GM19328 (cell line): ENCODE data around the gene GLIPR2.
"Not testable (repeated sequence)": the region's sequence is repeated elsewhere in the genome, so short reads cannot be mapped to it uniquely, and the experiment has no call there.

ENCODE experiments used
- ATAC-seq: cut with Tn5 transposase; IDR thresholded peaks from one replicate; pipeline ENCODE4 v1.9.1; 2021; ENCODE audit warnings: mild to moderate bottlenecking, moderate library complexity; ENCODE audit not compliant: unreplicated experiment

GLIPR2 gene

DNA sequence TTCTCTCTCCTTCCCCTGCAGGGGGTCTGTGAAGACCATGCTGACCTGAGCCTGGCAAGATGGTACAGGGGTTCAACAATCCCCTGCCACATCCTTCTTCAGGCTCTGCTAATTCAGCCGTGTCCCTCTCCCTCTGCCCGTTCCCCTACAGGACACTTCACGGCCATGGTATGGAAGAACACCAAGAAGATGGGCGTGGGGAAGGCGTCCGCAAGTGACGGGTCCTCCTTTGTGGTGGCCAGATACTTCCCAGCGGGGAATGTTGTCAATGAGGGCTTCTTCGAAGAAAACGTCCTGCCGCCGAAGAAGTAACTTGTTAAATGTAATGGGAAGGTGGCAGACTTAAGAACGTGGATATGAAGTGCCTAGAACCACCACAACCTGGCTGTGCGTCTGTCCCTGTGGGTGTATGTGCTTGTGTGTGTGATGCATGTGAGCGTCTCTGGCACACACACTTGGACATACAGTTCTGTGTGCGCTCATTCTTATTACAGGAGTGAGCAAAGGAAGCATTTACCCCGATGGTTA, 25.7 kb downstream of the GLIPR2 start:
- no peak for ATAC-seq

GRCh38 chr9:36163049-36163785, 26.7 kb downstream of the GLIPR2 start:
- no peak for ATAC-seq

DNA sequence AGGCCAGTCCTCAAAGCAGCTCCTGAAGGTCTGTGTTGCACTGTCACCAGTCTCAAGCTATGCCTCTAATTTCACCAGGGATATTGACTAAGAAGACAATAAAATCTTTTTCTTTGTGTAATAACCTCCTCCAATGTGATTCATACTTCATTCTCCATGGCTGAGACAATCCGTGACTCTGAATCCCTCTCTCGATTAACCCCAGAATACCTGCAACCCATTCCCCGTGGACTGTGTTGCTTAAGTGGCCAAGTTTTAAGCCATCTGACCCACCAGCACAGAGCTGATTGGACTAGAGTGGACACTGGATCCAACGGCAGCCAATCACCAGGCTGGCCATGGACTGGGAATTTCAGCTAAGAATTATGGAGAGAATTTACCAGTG, 27.2 kb downstream of the GLIPR2 start:
- no peak for ATAC-seq

DNA sequence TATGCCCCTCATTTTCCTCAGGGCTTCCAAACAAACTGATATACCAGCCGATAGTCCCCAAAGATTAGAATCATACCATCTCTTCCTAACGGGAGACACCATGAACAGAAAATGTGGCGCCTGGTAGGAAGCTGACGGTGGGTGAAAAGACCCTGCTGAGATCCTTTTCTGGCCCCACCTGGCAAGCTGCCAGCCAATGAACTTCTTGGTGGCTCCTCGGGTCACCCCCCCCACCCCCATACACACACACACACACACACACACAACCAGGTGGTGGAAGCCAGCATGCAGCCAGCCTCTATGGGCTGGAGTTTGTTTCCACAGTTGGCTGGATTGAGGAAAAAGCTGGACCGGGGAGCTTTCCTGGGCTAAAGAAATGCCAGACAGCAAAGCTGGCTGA, 27.8 kb downstream of the GLIPR2 start:
- ATAC-seq = no peak

- no peak for ATAC-seq
Observed at GRCh38 chr9:36164989-36165388, 28.5 kb downstream of the GLIPR2 start.

DNA sequence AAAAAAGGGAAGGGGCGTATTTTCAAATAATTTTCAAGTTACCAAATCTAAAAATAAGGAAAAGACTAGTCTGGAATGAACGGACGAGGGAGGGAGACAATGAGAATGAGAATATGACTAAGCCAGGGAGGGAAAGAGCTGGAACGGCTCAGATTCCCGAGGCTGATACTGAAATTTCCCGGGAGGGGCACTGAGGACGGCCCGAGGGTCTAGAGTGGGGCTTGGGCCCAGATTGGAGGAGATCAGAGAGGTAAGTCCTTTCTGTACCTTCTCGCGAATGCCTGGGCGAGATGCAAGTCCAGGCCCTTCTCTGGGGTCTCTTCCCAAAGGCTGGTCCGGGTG, 29.3 kb downstream of the GLIPR2 start:
- ATAC-seq = no peak

- ATAC-seq = no peak
Observed at GRCh38 chr9:36166168-36166927, 29.8 kb downstream of the GLIPR2 start.

- ATAC-seq = no peak
Observed at GRCh38 chr9:36169166-36169565, 32.6 kb downstream of the GLIPR2 start, which contains the start of gene CCIN. Gene CCIN (plus strand): TSS chr9:36169388. CDS start chr9:36169503, 115 bp downstream.

DNA sequence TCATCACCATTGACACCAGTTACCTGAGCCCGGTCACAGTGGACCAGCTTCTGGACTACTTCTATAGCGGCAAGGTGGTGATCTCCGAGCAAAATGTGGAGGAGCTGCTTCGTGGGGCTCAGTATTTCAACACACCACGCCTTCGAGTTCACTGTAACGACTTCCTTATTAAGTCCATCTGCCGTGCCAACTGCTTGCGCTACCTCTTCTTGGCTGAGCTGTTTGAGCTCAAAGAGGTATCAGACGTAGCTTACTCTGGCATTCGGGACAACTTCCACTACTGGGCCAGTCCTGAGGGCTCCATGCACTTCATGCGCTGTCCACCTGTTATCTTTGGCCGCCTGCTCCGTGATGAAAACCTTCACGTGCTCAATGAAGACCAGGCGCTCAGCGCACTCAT, 33.2 kb downstream of the GLIPR2 start:
- ATAC-seq = no peak

DNA sequence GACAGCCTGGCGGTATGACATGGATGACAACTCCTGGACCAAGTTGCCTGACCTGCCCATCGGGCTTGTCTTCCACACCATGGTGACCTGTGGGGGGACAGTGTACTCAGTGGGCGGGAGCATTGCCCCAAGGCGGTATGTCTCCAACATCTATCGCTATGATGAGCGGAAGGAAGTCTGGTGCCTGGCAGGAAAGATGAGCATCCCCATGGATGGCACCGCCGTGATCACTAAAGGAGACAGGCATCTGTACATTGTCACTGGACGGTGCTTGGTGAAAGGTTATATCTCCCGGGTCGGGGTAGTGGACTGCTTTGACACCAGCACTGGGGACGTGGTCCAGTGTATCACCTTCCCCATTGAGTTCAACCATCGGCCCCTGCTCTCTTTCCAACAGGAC, 34.0 kb downstream of the GLIPR2 start:
- ATAC-seq = no peak

GRCh38 chr9:36173861-36174260, 37.3 kb downstream of the GLIPR2 start:
- no peak for ATAC-seq

DNA sequence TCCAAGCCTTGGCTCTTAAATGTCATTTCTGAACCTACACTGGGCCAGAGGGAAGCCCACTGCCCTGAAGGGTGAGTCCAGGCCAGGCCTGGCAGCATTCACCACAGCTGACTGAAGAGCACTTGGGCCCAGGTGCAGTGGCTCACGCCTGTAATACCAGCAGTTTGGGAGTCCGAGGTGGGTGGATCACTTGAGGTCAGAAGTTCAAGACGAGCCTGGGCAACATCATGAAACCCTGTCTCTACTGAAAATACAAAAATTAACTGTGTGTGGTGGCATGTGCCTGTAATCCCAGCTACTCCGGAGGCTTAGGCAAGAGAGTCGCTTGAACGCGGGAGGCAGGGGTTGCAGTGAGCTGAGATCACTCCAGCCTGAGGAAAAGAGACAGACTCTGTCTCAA, 37.7 kb downstream of the GLIPR2 start:
- ATAC-seq = no peak

- ATAC-seq = no peak
Observed at GRCh38 chr9:36174731-36175130, 38.2 kb downstream of the GLIPR2 start.

- ATAC-seq = not testable (repeated sequence)
Observed at GRCh38 chr9:36175209-36175608, 38.7 kb downstream of the GLIPR2 start.

DNA sequence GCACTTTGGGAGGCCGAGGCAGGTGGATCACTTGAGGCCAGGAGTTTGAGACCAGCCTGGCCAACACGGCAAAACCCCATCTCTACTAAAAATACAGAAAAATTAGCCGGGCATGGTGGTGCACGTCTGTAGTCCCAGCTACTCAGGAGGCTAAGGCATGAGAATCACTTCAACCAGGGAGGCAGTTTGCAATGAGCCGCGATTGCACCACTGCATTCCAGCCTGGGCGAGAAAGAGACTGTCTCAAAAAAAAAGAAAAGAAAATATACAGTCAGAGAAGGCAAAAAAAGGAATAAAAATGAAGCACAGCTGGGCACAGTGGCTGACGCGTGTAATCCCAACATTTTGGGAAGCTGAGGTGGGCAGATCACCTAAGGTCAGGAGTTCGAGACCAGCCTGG, 40.0 kb downstream of the GLIPR2 start:
- ATAC-seq = not testable (repeated sequence)

DNA sequence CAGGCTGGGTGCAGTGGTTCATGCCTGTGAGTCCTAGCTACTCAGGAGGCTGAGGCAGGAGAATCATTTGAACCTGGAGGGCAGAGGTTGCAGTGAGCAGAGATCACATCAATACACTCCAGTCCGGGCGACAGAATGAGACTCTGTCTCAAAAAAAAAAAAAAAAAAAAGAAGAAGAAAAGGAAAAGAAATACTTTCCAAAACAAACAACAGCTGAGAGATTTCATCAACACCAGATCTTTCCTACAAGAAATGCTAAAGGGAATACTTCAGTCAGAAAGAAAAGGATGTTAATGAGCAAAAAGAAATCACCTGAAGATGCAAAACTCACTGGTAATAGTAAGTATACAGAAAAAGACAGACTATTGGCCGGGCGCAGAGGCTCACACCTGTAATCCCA, 41.0 kb downstream of the GLIPR2 start:
- ATAC-seq = no peak

- not testable (repeated sequence) for ATAC-seq
Observed at GRCh38 chr9:36180243-36180642, 43.7 kb downstream of the GLIPR2 start.

- ATAC-seq = no peak
Observed at GRCh38 chr9:36187414-36187813, 50.9 kb downstream of the GLIPR2 start.

GRCh38 chr9:36188212-36188611, 51.7 kb downstream of the GLIPR2 start:
- no peak for ATAC-seq

DNA sequence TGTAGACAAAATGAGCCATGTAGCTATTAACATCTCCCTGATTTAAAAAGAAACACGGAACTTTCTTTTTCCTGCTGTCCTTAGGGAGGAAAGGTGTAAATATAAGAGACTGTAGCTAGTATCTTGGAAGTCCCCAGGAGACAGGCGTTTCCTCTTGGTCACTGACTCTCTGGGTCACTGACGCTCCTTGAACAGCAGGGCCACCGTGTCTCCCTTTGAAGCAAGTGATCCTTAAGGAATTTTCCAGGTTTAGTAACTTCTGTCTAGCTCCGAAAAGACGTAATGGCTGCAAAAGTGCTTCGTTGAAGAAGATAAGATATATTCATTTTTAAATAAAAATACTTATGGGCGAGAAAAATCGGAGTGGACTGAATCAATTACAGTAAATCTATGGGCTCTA, 53.4 kb downstream of the GLIPR2 start:
- no peak for ATAC-seq

DNA sequence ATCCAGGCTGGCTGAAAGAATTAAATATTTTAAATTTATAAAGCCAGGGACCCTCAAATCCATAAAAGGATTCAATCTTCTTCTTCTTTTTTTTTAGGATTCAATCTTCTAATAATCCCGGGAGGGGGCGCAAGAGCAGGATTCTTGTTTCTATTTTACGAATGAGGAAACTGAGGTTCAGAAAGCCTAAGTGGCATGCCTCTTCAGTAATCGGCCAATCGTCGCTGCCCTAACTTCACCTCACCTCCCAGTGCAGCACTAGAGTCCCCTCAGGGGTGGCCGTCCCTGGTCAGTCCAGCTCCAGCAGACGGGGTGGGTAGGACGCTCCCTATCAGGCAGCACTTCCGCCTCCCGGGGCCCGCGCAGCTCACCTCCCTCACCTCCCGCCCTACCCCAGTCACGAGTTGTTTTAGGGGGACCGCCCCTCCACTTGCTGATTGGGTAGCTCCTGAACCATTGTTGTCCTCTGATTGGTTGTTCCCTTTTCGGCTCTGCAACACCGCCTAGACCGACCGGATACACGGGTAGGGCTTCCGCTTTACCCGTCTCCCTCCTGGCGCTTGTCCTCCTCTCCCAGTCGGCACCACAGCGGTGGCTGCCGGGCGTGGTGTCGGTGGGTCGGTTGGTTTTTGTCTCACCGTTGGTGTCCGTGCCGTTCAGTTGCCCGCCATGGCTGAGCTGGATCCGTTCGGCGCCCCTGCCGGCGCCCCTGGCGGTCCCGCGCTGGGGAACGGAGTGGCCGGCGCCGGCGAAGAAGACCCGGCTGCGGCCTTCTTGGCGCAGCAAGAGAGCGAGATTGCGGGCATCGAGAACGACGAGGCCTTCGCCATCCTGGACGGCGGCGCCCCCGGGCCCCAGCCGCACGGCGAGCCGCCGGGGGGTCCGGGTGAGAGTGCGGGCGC, 54.1 kb downstream of the GLIPR2 start, which contains the start of gene CLTA:
Gene CLTA (plus strand): TSS at position 534 of the 902 bp plus-strand sequence. CDS start 136 bp downstream, at position 670.
- peak; percentile 96 for ATAC-seq
